ELR (cell line): ENCODE results near the gene DMRT2.
A peak's percentile ranks its signal among the peaks of the same experiment; 100 is the strongest.

Experiments used
- DNase-seq: peaks from one replicate; pipeline ENCODE4 v3.0.0-alpha.2; 2015; ENCODE audit warnings: low read depth

DMRT2 gene

GRCh38 chr9:1047591-1048230 lies 2.4 kb upstream of the DMRT2 start:
- DNase-seq = no peak

- no peak for DNase-seq
Observed at GRCh38 chr9:1048231-1048619, 1.9 kb upstream of the DMRT2 start.

- DNase-seq = no peak
Observed at GRCh38 chr9:1048811-1049210, 1.3 kb upstream of the DMRT2 start.

GRCh38 chr9:1049641-1050040 lies 516 bp upstream of the DMRT2 start:
- no peak for DNase-seq

DNA sequence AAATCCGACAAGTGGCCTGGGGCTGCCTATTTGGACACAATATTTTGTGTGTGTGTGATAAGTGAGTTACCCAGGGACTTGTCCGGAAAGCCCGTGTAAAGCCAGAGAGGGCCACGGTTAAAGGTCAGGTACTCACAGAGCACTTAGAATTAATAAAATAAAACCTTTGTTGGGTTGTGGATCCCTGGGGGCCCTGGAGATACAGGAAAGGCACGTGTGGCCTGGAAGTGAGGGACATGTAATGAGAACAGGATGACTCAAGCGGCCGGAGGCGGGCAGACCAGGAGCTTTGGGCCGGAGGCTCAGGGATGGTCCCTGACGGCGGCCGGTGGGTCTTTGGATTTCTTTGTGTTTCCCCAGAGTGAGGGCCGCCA lies 1.0 kb downstream of the DMRT2 start:
- no peak for DNase-seq

DNA sequence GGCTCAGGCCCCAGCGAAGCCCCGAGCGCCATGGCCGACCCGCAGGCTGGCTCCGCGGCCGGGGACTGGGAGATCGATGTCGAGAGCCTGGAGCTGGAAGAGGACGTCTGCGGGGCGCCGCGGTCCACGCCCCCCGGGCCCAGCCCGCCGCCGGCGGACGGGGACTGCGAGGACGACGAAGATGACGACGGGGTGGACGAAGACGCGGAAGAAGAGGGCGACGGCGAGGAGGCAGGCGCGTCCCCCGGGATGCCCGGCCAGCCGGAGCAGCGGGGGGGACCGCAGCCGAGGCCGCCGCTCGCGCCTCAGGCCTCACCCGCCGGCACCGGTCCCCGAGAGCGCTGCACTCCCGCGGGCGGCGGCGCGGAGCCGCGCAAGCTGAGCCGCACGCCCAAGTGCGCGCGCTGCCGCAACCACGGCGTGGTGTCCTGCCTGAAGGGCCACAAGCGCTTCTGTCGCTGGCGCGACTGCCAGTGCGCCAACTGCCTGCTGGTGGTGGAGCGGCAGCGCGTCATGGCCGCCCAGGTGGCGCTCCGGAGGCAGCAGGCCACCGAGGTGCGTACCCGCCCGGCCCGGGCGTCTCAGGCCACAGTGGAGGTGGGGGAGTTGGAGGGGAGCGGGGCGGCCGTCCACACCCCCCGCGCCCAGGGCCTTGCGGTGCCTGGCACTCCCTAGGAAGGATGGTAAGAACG lies 1.6 kb downstream of the DMRT2 start:
- no peak for DNase-seq

DNA sequence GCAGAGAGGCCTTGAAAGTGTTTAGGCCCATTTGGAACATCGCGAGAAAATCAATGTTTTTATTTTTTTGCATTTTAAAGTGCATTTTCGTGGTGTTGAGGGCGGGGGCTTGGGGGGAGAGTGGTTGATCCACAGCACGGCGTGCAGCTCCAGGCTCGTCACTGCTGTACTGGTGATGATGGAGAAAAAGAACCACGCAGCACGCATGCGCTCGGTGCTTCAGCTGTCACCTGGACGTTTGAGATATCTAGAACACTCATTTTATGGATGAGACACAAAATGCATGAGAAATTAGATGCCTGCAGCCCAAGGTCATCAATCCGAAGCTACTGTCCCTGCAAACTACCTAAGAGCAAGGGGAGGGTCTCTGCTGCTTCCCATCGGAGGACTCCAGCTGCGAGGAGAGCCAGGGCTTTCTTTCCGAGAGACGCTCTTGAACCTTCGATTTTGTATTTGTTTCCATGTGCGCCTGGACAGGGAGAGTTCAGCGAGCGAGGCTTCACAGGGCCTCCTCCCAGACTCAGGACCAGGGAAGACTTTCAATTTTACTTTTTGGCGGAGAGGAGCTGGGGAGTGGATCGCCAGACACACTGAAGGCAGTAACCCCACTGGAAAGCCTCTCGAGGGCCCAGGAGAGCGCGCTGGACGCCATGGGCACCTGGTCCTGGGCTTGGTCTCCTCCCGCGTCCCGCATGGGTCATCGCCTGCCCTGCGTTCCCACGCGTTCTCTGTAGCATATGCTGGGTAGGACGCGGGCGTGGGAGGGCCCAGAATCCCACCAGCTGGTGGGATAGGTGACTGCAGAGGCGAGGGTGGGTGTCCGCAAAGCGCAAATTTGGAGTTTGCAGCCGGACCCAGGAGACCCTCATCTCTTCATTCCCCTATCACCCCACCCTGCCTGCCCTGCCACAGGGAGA lies 2.5 kb downstream of the DMRT2 start:
- DNase-seq = no peak

- DNase-seq = no peak
Observed at GRCh38 chr9:1053282-1053621, 3.1 kb downstream of the DMRT2 start.

DNA sequence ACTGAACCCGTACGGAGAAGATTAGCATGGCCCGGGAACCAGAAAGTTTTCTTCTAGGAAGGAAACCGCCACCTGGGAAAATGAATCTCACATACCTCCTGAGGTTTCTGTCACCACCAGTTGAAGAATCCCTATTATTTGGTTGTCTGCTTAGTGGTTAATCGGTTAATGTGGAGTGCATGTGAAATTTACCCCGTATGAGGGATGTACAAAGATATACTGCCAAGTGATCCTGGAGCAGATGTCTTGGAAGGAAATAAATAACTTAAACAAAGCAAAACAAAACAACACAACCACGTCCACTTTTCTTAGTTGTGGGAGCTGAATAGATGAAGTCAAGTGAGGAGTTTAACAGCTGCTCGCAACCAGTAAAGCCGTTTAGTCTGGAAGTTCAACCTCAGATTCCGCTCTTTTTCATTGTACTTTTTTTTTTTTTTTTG lies 3.8 kb downstream of the DMRT2 start:
- DNase-seq = no peak

DNA sequence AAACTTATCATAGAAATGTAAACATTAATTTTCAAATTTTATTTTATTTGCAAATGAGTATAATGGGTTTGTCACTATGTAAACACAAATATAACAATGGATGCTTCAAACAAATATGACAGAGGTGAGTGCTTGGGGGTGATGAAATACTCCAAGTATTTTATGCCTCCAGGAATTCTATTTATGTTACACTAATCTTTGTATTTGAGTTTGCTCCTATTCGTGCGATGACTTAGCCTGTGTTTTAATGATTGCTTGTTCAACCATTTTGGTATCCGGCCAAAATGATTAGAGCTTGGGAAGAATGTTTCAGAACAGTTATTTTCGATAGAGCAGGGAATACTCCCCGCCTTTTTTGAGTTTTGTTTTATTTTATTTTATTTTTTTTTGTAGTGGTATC lies 5.0 kb downstream of the DMRT2 start:
- DNase-seq = no peak

DNA sequence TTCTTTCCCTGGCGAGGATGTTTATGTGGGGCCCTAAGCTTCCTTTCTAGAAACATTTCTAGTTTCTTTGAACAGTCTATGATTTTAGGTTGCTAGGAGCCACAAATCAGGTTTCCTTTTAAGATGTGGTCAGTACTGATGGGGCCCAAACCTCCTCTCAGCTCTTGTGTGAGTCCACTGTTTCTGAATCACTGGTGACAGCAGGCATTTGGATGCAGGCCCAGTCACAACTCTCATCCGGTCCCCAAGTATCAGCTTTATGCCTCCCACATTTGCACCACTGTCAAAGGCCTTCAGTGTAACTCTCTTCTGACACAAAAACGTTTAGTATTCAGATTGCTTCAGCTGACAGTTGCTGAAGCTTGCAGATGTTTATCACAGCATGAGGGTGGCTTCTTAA lies 7.8 kb downstream of the DMRT2 start:
- DNase-seq = no peak

GRCh38 chr9:1058826-1059487 lies 8.8 kb downstream of the DMRT2 start:
- no peak for DNase-seq

DNA sequence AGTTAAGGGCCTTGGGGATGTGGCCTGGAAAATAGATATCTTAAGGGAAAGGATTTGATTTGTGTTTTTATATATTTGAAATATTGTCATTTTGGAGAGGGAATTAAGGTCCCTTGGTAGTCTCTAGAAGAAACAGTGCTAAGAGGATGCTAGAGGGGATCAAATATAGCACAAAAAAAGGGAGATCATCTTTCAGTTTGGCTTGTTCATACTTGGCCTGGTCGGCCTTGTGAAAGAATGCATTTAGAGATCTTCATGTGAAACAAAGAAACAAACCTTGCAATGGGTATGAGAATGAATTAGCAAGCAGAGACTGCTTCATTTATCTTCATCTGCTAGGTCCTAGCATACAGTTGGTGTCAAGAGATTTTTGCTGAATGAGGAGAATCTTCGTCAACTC lies 15.0 kb downstream of the DMRT2 start:
- DNase-seq = no peak

GRCh38 chr9:1070692-1071091 lies 20.5 kb downstream of the DMRT2 start:
- no peak for DNase-seq

GRCh38 chr9:1071730-1072129 lies 21.6 kb downstream of the DMRT2 start:
- no peak for DNase-seq

- no peak for DNase-seq
Observed at GRCh38 chr9:1073497-1073896, 23.3 kb downstream of the DMRT2 start.

GRCh38 chr9:1077616-1078015 lies 27.5 kb downstream of the DMRT2 start:
- no peak for DNase-seq

GRCh38 chr9:1083325-1083913 lies 33.3 kb downstream of the DMRT2 start:
- DNase-seq = peak; percentile 22

GRCh38 chr9:1085086-1085485 lies 34.9 kb downstream of the DMRT2 start:
- DNase-seq = no peak

DNA sequence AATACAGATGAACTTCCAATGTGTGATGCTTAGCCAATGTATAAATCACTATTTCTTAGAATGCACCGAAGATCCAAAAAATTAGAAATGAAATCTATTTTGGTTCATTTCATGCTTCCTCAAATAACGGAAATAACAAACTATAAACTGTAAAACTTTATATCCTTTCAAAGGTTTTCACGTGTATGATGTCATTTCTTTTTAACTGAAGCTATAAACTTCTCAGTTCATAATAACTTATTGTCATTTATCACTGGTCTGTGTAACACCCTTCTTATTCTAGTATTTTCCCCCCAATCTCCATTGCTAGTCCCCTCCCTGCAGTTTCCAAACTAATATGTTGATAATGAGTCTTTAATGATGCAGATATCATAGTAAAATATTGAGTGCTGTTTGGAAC lies 36.4 kb downstream of the DMRT2 start:
- DNase-seq = no peak

DNA sequence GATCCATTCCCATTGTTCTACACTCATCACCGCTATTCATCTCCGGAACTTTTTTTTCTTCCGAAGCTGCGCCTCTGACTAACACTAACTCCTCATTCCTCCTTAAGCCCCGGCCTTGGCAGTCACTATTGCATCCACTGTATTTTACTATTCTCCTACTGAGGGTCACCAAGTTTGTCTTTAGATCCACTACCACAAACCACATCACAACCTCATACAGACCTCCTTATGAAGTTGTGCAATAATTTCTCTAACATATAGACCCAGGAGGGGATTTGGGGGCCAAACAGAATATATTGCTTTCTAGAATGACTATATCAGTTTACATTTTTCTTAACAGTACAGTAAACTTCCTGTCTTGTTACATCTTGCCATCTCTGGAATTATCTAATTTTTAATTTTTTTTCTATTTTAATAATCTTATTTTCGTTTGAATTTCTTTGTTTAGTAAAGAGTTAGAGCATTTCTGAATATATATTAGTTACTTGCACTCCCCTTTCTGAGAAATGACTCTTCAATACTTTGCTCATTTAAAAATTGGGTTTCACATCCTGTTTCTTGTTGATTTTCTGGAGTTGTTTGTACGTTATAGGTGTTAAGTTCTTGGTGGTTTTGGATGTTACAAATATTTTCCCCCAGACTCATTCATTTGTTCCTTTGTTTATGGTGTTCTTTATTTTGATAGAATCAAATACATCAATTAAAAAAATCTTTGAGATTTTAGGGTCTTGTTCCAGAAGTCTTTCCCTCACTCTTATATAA lies 37.1 kb downstream of the DMRT2 start:
- no peak for DNase-seq
